ENCODE results near the gene FBXO41.

Gene FBXO41

GRCh38 chr2:73259704-73260337 is 24.5 kb downstream of the FBXO41 start:
- Mint-ChIP-seq H3K27me3 (no peaks in the 10 kb centered on the region), H3K27ac (no peak overlapping the region), H3K4me1 (ENCODE audit: low read depth) (no peaks in the 10 kb centered on the region), H3K9me3 (no peaks in the 10 kb centered on the region), H3K4me3 (no peak overlapping the region), H3K36me3 (ENCODE audit: low read depth) (peaks cover 28% of the 10 kb centered on the region)

GRCh38 chr2:73259276-73259675 is 25.0 kb downstream of the FBXO41 start:
- H3K27ac Mint-ChIP-seq: no peak overlapping the region
- H3K36me3 Mint-ChIP-seq (ENCODE audit: low read depth): peaks cover 29% of the 10 kb centered on the region
- H3K4me1 Mint-ChIP-seq (ENCODE audit: low read depth): no peaks in the 10 kb centered on the region
- no peak overlapping the region for H3K4me3 Mint-ChIP-seq
- H3K9me3 Mint-ChIP-seq: no peaks in the 10 kb centered on the region
- no peaks in the 10 kb centered on the region for H3K27me3 Mint-ChIP-seq

- Mint-ChIP-seq H3K27ac (no peak overlapping the region), H3K36me3 (ENCODE audit: low read depth) (peaks cover 29% of the 10 kb centered on the region), H3K9me3 (no peaks in the 10 kb centered on the region), H3K4me3 (no peak overlapping the region), H3K4me1 (ENCODE audit: low read depth) (no peaks in the 10 kb centered on the region), H3K27me3 (no peaks in the 10 kb centered on the region)
Observed at GRCh38 chr2:73258913-73259215, 25.4 kb downstream of the FBXO41 start.

- Mint-ChIP-seq H3K4me3 (no peak overlapping the region), H3K27ac (no peak overlapping the region), H3K27me3 (no peaks in the 10 kb centered on the region), H3K4me1 (ENCODE audit: low read depth) (no peaks in the 10 kb centered on the region), H3K36me3 (ENCODE audit: low read depth) (peaks cover 31% of the 10 kb centered on the region), H3K9me3 (no peaks in the 10 kb centered on the region)
Observed at GRCh38 chr2:73258186-73258912, 25.9 kb downstream of the FBXO41 start.

- Mint-ChIP-seq H3K27ac (no peak overlapping the region), H3K4me1 (ENCODE audit: low read depth) (no peaks in the 10 kb centered on the region), H3K4me3 (no peak overlapping the region), H3K36me3 (ENCODE audit: low read depth) (peaks cover 33% of the 10 kb centered on the region), H3K9me3 (no peaks in the 10 kb centered on the region), H3K27me3 (no peaks in the 10 kb centered on the region)
Observed at GRCh38 chr2:73257425-73258125, 26.7 kb downstream of the FBXO41 start.

DNA sequence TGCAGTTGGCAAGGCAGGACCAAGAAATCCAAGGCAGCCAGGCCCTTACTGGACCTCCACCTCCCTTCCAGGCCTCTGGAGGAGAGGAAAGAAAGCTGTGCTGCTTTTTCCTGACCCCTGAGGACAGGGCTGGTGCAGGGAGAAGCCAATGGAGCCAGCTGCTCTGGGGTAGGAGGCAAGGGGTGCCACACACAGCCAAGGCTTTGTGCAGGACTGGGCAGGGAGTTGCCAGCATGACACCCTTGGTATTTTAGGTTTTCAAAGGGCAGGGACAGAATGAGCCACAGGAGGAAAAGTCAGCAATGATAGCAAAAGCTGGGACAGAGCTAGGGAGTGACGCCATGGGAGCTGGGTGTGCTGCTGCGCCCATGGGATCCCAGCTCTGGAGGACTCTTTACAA is 27.3 kb downstream of the FBXO41 start:
- Mint-ChIP-seq H3K27me3 (no peaks in the 10 kb centered on the region), H3K4me3 (no peak overlapping the region), H3K27ac (no peak overlapping the region), H3K4me1 (ENCODE audit: low read depth) (no peaks in the 10 kb centered on the region), H3K36me3 (ENCODE audit: low read depth) (peaks cover 39% of the 10 kb centered on the region), H3K9me3 (no peaks in the 10 kb centered on the region)

DNA sequence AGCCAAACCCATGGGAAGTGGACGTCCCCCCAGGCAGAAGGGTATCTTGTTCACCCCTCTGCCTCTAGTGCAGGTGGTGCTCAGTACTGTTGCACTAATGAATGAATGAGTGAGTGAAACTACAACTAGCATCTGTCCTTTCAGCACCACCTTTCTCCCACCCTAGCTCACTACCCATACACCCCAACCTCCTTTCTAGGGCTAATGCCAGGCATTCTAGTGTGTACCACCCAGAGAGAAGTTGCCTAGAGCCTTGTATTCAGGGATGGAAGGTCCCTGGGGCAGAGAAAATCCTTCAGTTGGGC is 27.7 kb downstream of the FBXO41 start:
- H3K27ac Mint-ChIP-seq: no peak overlapping the region
- no peak overlapping the region for H3K4me3 Mint-ChIP-seq
- no peaks in the 10 kb centered on the region for H3K4me1 Mint-ChIP-seq (ENCODE audit: low read depth)
- H3K36me3 Mint-ChIP-seq (ENCODE audit: low read depth): peaks cover 40% of the 10 kb centered on the region
- H3K27me3 Mint-ChIP-seq: no peaks in the 10 kb centered on the region
- no peaks in the 10 kb centered on the region for H3K9me3 Mint-ChIP-seq

- H3K27ac Mint-ChIP-seq: peak overlapping the region; percentile 59
- H3K9me3 Mint-ChIP-seq: no peaks in the 10 kb centered on the region
- H3K36me3 Mint-ChIP-seq (ENCODE audit: low read depth): peaks cover 39% of the 10 kb centered on the region
- no peaks in the 10 kb centered on the region for H3K4me1 Mint-ChIP-seq (ENCODE audit: low read depth)
- H3K27me3 Mint-ChIP-seq: no peaks in the 10 kb centered on the region
- no peak overlapping the region for H3K4me3 Mint-ChIP-seq
Observed at GRCh38 chr2:73255907-73256617, 28.2 kb downstream of the FBXO41 start.

DNA sequence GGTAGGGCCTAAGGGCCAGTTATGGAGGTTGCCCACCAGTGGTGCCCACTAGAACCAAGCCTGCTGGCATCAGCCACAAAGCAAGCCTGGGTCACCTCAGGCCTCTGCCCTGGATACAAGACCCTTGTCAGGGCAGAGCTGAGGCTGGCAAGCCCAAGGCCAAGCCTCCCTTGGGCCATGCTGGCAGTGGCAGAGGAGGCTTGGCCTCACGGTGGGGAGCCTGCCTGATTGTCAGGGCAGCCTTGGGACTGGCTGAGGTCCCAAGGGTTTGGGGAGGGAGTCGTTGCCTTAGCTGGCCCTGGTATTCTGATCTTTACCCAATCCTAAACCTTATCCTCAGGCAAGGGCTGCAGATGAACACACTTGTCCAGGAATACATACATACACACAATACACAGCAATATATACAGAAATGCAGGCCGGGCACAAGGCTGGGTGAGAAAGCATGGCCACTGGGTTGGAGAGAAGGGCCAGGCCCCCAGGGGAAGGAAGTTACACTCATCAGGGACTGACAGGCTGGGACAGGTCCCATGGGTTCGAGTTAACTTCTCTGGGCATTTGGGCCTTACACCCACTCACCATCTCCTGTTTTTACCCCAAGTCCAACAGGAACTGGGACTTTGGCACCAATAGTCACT is 29.2 kb downstream of the FBXO41 start:
- H3K4me3 Mint-ChIP-seq: no peak overlapping the region
- no peak overlapping the region for H3K27ac Mint-ChIP-seq
- no peaks in the 10 kb centered on the region for H3K27me3 Mint-ChIP-seq
- peaks cover 48% of the 10 kb centered on the region for H3K36me3 Mint-ChIP-seq (ENCODE audit: low read depth)
- H3K4me1 Mint-ChIP-seq (ENCODE audit: low read depth): no peaks in the 10 kb centered on the region
- no peaks in the 10 kb centered on the region for H3K9me3 Mint-ChIP-seq

GRCh38 chr2:73254343-73255006 is 29.8 kb downstream of the FBXO41 start:
- no peaks in the 10 kb centered on the region for H3K4me1 Mint-ChIP-seq (ENCODE audit: low read depth)
- H3K9me3 Mint-ChIP-seq: no peaks in the 10 kb centered on the region
- peaks cover 55% of the 10 kb centered on the region for H3K36me3 Mint-ChIP-seq (ENCODE audit: low read depth)
- H3K27ac Mint-ChIP-seq: peak overlapping the region; percentile 9
- no peaks in the 10 kb centered on the region for H3K27me3 Mint-ChIP-seq
- no peak overlapping the region for H3K4me3 Mint-ChIP-seq

GRCh38 chr2:73253901-73254300 is 30.4 kb downstream of the FBXO41 start:
- H3K4me1 Mint-ChIP-seq (ENCODE audit: low read depth): no peaks in the 10 kb centered on the region
- no peak overlapping the region for H3K27ac Mint-ChIP-seq

GRCh38 chr2:73253400-73253799 is 30.9 kb downstream of the FBXO41 start:
- no peaks in the 10 kb centered on the region for H3K27me3 Mint-ChIP-seq
- no peak overlapping the region for H3K4me3 Mint-ChIP-seq
- no peaks in the 10 kb centered on the region for H3K9me3 Mint-ChIP-seq
- no peaks in the 10 kb centered on the region for H3K4me1 Mint-ChIP-seq (ENCODE audit: low read depth)
- peaks cover 62% of the 10 kb centered on the region for H3K36me3 Mint-ChIP-seq (ENCODE audit: low read depth)
- no peak overlapping the region for H3K27ac Mint-ChIP-seq

More at GRCh38 chr2:73253901-73254300, 30.4 kb downstream of the FBXO41 start:
- no peak overlapping the region for H3K4me3 Mint-ChIP-seq
- peaks cover 58% of the 10 kb centered on the region for H3K36me3 Mint-ChIP-seq (ENCODE audit: low read depth)
- no peaks in the 10 kb centered on the region for H3K9me3 Mint-ChIP-seq
- H3K27me3 Mint-ChIP-seq: no peaks in the 10 kb centered on the region

DNA sequence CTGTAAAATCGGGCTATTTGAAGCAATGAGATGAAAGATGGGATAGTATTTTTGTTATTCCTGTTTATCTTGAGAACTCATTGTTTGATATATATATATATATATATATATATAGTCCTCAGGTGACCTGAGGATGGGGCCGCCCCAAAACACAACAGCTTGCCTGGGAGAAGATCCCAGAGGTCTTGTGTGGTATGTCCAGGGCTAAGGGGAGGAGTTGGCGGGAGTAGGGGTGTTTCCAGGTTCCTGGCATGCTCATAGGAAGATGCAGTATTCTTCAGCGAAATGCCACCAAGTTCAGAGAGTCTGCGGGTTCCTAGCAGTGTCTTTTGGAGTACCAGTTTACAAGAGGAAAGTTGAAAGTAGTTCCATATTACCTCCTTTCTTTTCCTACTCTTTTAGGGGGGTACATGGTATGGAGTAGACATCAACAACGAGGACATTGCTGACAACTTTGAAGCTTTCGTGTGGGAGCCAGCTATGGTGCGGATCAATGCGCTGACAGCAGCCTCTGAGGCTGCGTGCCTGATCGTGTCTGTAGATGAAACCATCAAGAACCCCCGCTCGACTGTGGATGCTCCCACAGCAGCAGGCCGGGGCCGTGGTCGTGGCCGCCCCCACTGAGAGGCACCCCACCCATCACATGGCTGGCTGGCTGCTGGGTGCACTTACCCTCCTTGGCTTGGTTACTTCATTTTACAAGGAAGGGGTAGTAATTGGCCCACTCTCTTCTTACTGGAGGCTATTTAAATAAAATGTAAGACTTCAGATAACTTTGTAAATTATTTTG is 31.8 kb downstream of the FBXO41 start:
- Mint-ChIP-seq H3K9me3 (no peaks in the 10 kb centered on the region), H3K36me3 (ENCODE audit: low read depth) (peaks cover 70% of the 10 kb centered on the region), H3K27me3 (no peaks in the 10 kb centered on the region), H3K27ac (no peak overlapping the region), H3K4me1 (ENCODE audit: low read depth) (no peaks in the 10 kb centered on the region), H3K4me3 (no peak overlapping the region)
